HepG2 (cell line): Measurements from ENCODE around the gene TAF1C. TPM values are rescaled to one million over a fixed set of nuclear protein-coding genes. Genes with fewer than 3 reads are reported as not detected.

Experiments used
- AGO1 ChIP-seq: fragments of 200-400 bp; formaldehyde crosslinking; IDR thresholded peaks from 2 replicates; pipeline ENCODE4 v1.6.1; 2017; ENCODE audit warnings: mild to moderate bottlenecking, low read depth, low read length, moderate library complexity; ENCODE audit not compliant: poor library complexity, severe bottlenecking
- ARNTL ChIP-seq: sonication (generic); formaldehyde crosslinking; IDR thresholded peaks from 2 replicates; pipeline ENCODE4 v1.4.0; 2020; ENCODE audit warnings: mild to moderate bottlenecking, missing genetic modification reagents
- EZH2 ChIP-seq: conservative IDR thresholded peaks from 2 replicates; pipeline ENCODE4 v1.6.1; 2012; ENCODE audit warnings: mild to moderate bottlenecking, low read depth, low read length, moderate library complexity
- HBP1 ChIP-seq: IDR thresholded peaks from 2 replicates; pipeline ENCODE4 v1.6.1; 2016; ENCODE audit warnings: low read depth, control low read depth
- MAFK ChIP-seq, 2 experiments: IDR thresholded peaks in 1 of 2; conservative IDR thresholded peaks in 1 of 2; 2 replicates each; pipeline ENCODE4 v1.6.1; 2011; ENCODE audit warnings: improper control_type of control experiment in 2 of 2, low read length in 2 of 2
- MYC ChIP-seq: sonication (generic); formaldehyde crosslinking; IDR thresholded peaks from 2 replicates; pipeline ENCODE4 v1.9.0; 2021; ENCODE audit warnings: missing genetic modification reagents, borderline replicate concordance
- POLR2A ChIP-seq, 2 experiments: IDR thresholded peaks; 2 replicates each; pipeline ENCODE4 v1.6.1; 2011; ENCODE audit warnings: low read depth in 2 of 2, low read length in 2 of 2, mild to moderate bottlenecking in 1 of 2, moderate library complexity in 1 of 2; ENCODE audit not compliant: insufficient read depth in 1 of 2
- RARG ChIP-seq: sonication (generic); formaldehyde crosslinking; IDR thresholded peaks from 2 replicates; pipeline ENCODE4 v1.4.0; 2020; ENCODE audit warnings: low read depth, mild to moderate bottlenecking, missing genetic modification reagents
- TCF12 ChIP-seq, 2 experiments: fragments of 450-650 bp in 1 of 2; sonication (generic) in 1 of 2; formaldehyde crosslinking in 1 of 2; IDR thresholded peaks; 2 replicates each; pipeline versions ENCODE4 v1.6.1 to v1.8.0; 2017 to 2022; ENCODE audit warnings: antibody characterized with exemption in 1 of 2, mild to moderate bottlenecking in 1 of 2, missing genetic modification reagents in 1 of 2, moderate library complexity in 1 of 2
- ZBTB2 ChIP-seq: sonication (generic); formaldehyde crosslinking; IDR thresholded peaks from 2 replicates; pipeline ENCODE4 v1.8.0; 2022; ENCODE audit warnings: low read depth, missing genetic modification reagents
- ZBTB38 ChIP-seq: sonication (generic); formaldehyde crosslinking; IDR thresholded peaks from 2 replicates; pipeline ENCODE4 v1.5.1; 2020; ENCODE audit warnings: mild to moderate bottlenecking, missing genetic modification reagents
- ZFP36L2 ChIP-seq: sonication (generic); formaldehyde crosslinking; IDR thresholded peaks from 2 replicates; pipeline ENCODE4 v1.4.0; 2020; ENCODE audit warnings: missing genetic modification reagents
- ZMYM3 ChIP-seq: sonication (generic); formaldehyde crosslinking; IDR thresholded peaks from 2 replicates; pipeline ENCODE4 v1.5.1; 2020; ENCODE audit warnings: mild to moderate bottlenecking, missing genetic modification reagents
- ZNF24 ChIP-seq: fragments of 450-650 bp; IDR thresholded peaks from 2 replicates; pipeline ENCODE4 v1.6.1; 2017; ENCODE audit warnings: antibody characterized with exemption, mild to moderate bottlenecking
- ZNF446 ChIP-seq: sonication (generic); formaldehyde crosslinking; IDR thresholded peaks from 2 replicates; pipeline ENCODE4 v1.5.0; 2020; ENCODE audit warnings: mild to moderate bottlenecking, missing genetic modification reagents
- polyA plus RNA-seq, 8 experiments: library from polyadenylated mRNA; depleted of rRNA in 3 of 8; stranded (reverse) in 7 of 8; unstranded in 1 of 8; fragments of >200 nt; fragmentation: Illumina TruSeq in 4 of 8; extraction: Trizol in 4 of 8; gene quantifications; 2 replicates each; pipeline versions ENCODE4 v1.2.1 to v1.2.3, GENCODE V29; 2011 to 2016; ENCODE audit warnings: low read depth in 4 of 8, missing spikeins in 1 of 8, mixed read lengths in 1 of 8; ENCODE audit not compliant: insufficient read depth in 1 of 8
- total RNA-seq, 5 experiments: library from RNA; depleted of rRNA; stranded (reverse); fragments of >200 nt; fragmentation: Illumina TruSeq; extraction: Trizol; gene quantifications; 2 replicates each; pipeline ENCODE4 v1.2.3, GENCODE V29; 2016; ENCODE audit warnings: low read depth in 1 of 5
- TF ChIP-seq, protein P1 (sequence below), 2 experiments: sonication (generic) in 1 of 2; formaldehyde crosslinking in 1 of 2; IDR thresholded peaks; 2 replicates each; pipeline versions ENCODE4 v1.4.0 to v1.6.1; 2016 to 2020; ENCODE audit warnings: borderline replicate concordance in 1 of 2, low read depth in 1 of 2, mild to moderate bottlenecking in 1 of 2, missing genetic modification reagents in 1 of 2
- TF ChIP-seq, protein P2 (sequence below): sonication (generic); formaldehyde crosslinking; IDR thresholded peaks from 2 replicates; pipeline ENCODE4 v1.4.0; 2020; ENCODE audit warnings: mild to moderate bottlenecking, missing genetic modification reagents
- TF ChIP-seq, protein P3 (sequence below): sonication (generic); formaldehyde crosslinking; IDR thresholded peaks from 2 replicates; pipeline ENCODE4 v1.8.0; 2022; ENCODE audit warnings: missing genetic modification reagents, mild to moderate bottlenecking, moderate library complexity, borderline replicate concordance

The TAF1C gene
- total and polyA plus RNA-seq, 2 of the 13 experiments (the other 11 are each of a cell fraction or from before 2014, with no cell fraction given), result 15.6 to 20.8 TPM

DNA sequence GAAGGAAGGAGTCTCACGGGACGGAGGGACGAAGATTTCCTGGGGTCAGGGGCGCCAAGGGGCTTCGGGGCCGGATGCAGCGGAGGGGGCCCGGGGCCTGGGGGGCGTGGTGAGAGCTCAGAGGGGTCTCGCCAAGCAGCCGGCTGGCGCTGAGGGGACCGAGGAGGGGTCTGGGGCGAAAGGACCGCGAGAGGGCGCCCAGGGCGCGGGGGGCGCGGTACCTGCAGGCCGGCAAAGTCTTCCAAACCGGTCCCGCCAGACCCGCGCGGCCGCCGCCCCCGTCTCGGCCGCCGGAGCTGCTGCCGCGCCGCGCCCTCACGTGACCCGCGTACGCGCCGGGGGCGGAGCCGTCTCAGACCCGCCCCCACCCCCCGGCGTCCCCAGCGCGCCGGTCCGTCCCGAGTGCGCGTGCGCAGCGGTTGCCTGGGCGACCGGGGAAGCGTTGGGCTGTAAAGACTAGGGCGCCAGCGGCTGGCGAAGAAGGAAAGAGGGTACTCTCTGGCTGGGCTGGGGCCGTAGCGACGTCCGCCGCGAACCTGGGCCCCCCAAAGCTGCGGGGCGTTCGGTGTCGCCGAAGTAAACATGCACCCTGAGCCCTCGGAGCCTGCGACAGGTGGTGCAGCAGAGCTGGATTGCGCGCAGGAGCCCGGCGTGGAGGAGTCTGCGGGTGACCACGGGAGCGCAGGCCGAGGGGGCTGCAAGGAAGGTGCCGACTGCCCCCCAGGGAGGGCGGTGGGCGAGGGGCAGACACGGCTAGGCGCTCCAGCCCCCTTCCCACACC is 41.8 kb downstream of the TAF1C start, which contains the start of the genes DNAAF1 and HSDL1 (continued):
- TF ChIP-seq RARG (CRISPR knock-in tag) (no peak), ZBTB2 (peak; percentile 58), MAFK (conservative IDR thresholded peaks at IDR 0.05 in 1 of 2, IDR thresholded peaks at IDR 0.05 in 1 of 2; ENCODE audit: low read length in 2 of 2) (no peak), ZFP36L2 (CRISPR knock-in tag) (no peak), ZNF24 (no peak), HBP1 (0 out of 2 replicates have a peak, but pooled peaks have one; percentile 39), ZNF446 (CRISPR knock-in tag) (no peak; the same call in 1 of the 2 replicates), ARNTL (CRISPR knock-in tag) (no peak), MYC (no peak; the same call in 1 of the 2 replicates), AGO1 (no peak), EZH2 (no peak), POLR2A (IDR thresholded peaks at IDR 0.05; ENCODE audit: insufficient read depth in 1 of 2, low read depth in 2 of 2, low read length in 2 of 2) (peak; percentile 55 to 80), ZMYM3 (no peak), ZBTB38 (CRISPR knock-in tag) (peak; percentile 66; the same call in 1 of the 2 replicates), TCF12 (IDR thresholded peaks at IDR 0.05) (no peak), TCF12 (CRISPR knock-in tag; IDR thresholded peaks at IDR 0.05) (peak; percentile 84; the same call in 1 of the 2 replicates)
- TF ChIP-seq, protein P1, sequence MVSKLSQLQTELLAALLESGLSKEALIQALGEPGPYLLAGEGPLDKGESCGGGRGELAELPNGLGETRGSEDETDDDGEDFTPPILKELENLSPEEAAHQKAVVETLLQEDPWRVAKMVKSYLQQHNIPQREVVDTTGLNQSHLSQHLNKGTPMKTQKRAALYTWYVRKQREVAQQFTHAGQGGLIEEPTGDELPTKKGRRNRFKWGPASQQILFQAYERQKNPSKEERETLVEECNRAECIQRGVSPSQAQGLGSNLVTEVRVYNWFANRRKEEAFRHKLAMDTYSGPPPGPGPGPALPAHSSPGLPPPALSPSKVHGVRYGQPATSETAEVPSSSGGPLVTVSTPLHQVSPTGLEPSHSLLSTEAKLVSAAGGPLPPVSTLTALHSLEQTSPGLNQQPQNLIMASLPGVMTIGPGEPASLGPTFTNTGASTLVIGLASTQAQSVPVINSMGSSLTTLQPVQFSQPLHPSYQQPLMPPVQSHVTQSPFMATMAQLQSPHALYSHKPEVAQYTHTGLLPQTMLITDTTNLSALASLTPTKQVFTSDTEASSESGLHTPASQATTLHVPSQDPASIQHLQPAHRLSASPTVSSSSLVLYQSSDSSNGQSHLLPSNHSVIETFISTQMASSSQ (IDR thresholded peaks at IDR 0.05; ENCODE audit: low read depth), result no peak
- TF ChIP-seq, protein P1 (CRISPR knock-in tag; IDR thresholded peaks at IDR 0.05; ENCODE audit: borderline replicate concordance), result no peak
- TF ChIP-seq, protein P2, sequence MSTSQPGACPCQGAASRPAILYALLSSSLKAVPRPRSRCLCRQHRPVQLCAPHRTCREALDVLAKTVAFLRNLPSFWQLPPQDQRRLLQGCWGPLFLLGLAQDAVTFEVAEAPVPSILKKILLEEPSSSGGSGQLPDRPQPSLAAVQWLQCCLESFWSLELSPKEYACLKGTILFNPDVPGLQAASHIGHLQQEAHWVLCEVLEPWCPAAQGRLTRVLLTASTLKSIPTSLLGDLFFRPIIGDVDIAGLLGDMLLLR (CRISPR knock-in tag), result peak; percentile 33; the same call in 1 of the 2 replicates
- TF ChIP-seq, protein P3, sequence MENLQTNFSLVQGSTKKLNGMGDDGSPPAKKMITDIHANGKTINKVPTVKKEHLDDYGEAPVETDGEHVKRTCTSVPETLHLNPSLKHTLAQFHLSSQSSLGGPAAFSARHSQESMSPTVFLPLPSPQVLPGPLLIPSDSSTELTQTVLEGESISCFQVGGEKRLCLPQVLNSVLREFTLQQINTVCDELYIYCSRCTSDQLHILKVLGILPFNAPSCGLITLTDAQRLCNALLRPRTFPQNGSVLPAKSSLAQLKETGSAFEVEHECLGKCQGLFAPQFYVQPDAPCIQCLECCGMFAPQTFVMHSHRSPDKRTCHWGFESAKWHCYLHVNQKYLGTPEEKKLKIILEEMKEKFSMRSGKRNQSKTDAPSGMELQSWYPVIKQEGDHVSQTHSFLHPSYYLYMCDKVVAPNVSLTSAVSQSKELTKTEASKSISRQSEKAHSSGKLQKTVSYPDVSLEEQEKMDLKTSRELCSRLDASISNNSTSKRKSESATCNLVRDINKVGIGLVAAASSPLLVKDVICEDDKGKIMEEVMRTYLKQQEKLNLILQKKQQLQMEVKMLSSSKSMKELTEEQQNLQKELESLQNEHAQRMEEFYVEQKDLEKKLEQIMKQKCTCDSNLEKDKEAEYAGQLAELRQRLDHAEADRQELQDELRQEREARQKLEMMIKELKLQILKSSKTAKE, result no peak
